ENCODE measurements around the gene ATP6V0D1.

ATP6V0D1 gene

GRCh38 chr16:67431775-67432505 lies 49.0 kb downstream of the ATP6V0D1 start:
- Histone ChIP-seq H2AFZ (peak overlapping the region; percentile 73), H3K27me3 (ENCODE audit: control insufficient read depth, insufficient read depth, low read length) (no peaks in the 10 kb centered on the region), H3K36me3 (ENCODE audit: control insufficient read depth, insufficient read depth, low read length) (no peaks in the 10 kb centered on the region), H3K79me2 (no peaks in the 10 kb centered on the region), H3K4me2 (ENCODE audit: low read length) (peak overlapping the region; percentile 64), H3K4me3 (ENCODE audit: low read depth, low read length) (peak overlapping the region; percentile 47), H3K9ac (no peak overlapping the region), H3K27ac (peak overlapping the region; percentile 61), H3K4me1 (peaks cover 13% of the 10 kb centered on the region), H3K9me3 (ENCODE audit: control insufficient read depth, low read length) (no peaks in the 10 kb centered on the region)
- TF ChIP-seq CTCF (IDR thresholded peaks at IDR 0.05), result no peak

GRCh38 chr16:67430977-67431774 lies 49.8 kb downstream of the ATP6V0D1 start, which contains the start of gene HSD11B2:
TSS of gene HSD11B2 (plus strand) at chr16:67431121. CDS start at chr16:67431249, 128 bp downstream.
- peaks cover 13% of the 10 kb centered on the region for H3K4me1 ChIP-seq
- H3K36me3 ChIP-seq (ENCODE audit: control insufficient read depth, insufficient read depth, low read length), result no peaks in the 10 kb centered on the region
- H3K27me3 ChIP-seq (ENCODE audit: control insufficient read depth, insufficient read depth, low read length), result no peaks in the 10 kb centered on the region
- TF ChIP-seq CTCF (IDR thresholded peaks at IDR 0.05), result peak; percentile 20
- H2AFZ ChIP-seq, result peak within 1 kb of the TSS; percentile 85
- H3K4me2 ChIP-seq (ENCODE audit: low read length), result peak within 1 kb of the TSS; percentile 84
- H3K9ac ChIP-seq, result no peak within 1 kb of the TSS
- H3K27ac ChIP-seq, result peak within 1 kb of the TSS; percentile 61
- peak within 1 kb of the TSS; percentile 48 for H3K4me3 ChIP-seq (ENCODE audit: low read depth, low read length)
- H3K79me2 ChIP-seq, result no peaks in the 10 kb centered on the region
- no peaks in the 10 kb centered on the region for H3K9me3 ChIP-seq (ENCODE audit: control insufficient read depth, low read length)

- Histone ChIP-seq H3K27ac (peak overlapping the region; percentile 32), H3K9ac (no peak overlapping the region)
Measured at GRCh38 chr16:67430504-67430976, 50.4 kb downstream of the ATP6V0D1 start.

GRCh38 chr16:67429799-67430503 lies 51.0 kb downstream of the ATP6V0D1 start:
- H3K9ac ChIP-seq, result no peak overlapping the region
- TF ChIP-seq CTCF (IDR thresholded peaks at IDR 0.05), result no peak
- H3K27ac ChIP-seq, result peak overlapping the region; percentile 32

More at GRCh38 chr16:67430504-67430976, 50.4 kb downstream of the ATP6V0D1 start:
- Histone ChIP-seq H3K36me3 (ENCODE audit: control insufficient read depth, insufficient read depth, low read length) (no peaks in the 10 kb centered on the region), H3K79me2 (no peaks in the 10 kb centered on the region), H3K4me1 (peaks cover 13% of the 10 kb centered on the region), H3K27me3 (ENCODE audit: control insufficient read depth, insufficient read depth, low read length) (no peaks in the 10 kb centered on the region), H3K4me2 (ENCODE audit: low read length) (peak overlapping the region; percentile 84), H3K4me3 (ENCODE audit: low read depth, low read length) (peak overlapping the region; percentile 48), H2AFZ (peak overlapping the region; percentile 85), H3K9me3 (ENCODE audit: control insufficient read depth, low read length) (no peaks in the 10 kb centered on the region)
- no peak for TF ChIP-seq CTCF (IDR thresholded peaks at IDR 0.05)

More at GRCh38 chr16:67429799-67430503, 51.0 kb downstream of the ATP6V0D1 start:
- H3K9me3 ChIP-seq (ENCODE audit: control insufficient read depth, low read length), result no peaks in the 10 kb centered on the region
- H3K79me2 ChIP-seq, result no peaks in the 10 kb centered on the region
- H3K27me3 ChIP-seq (ENCODE audit: control insufficient read depth, insufficient read depth, low read length), result no peaks in the 10 kb centered on the region
- H3K4me3 ChIP-seq (ENCODE audit: low read depth, low read length), result peak overlapping the region; percentile 48
- no peaks in the 10 kb centered on the region for H3K36me3 ChIP-seq (ENCODE audit: control insufficient read depth, insufficient read depth, low read length)
- peaks cover 13% of the 10 kb centered on the region for H3K4me1 ChIP-seq
- peak overlapping the region; percentile 84 for H3K4me2 ChIP-seq (ENCODE audit: low read length)
- H2AFZ ChIP-seq, result peak overlapping the region; percentile 85

Measured in parathyroid adenoma (tissue), 2 donors.